ENCODE measurements around the gene FGF21.

- TF ChIP-seq CTCF (IDR thresholded peaks at IDR 0.05) (no peak), POLR2A (IDR thresholded peaks at IDR 0.05) (no peak)
Measured at GRCh38 chr19:48779636-48780035, 24.3 kb downstream of the FGF21 start.
